Kidney (tissue), 14 donors: ENCODE measurements around the gene KSR1. TPM values are rescaled to one million over a fixed set of nuclear protein-coding genes. Genes with fewer than 3 reads are reported as not detected.

Experiments used
- DNase-seq, 5 donors: peaks; one replicate each; pipeline ENCODE4 v3.0.0-alpha.2; 2013 to 2020
- FAIRE-seq: peaks from 2 replicates; lab custom pipeline; 2012; peaks lifted over from hg19 to GRCh38; lab: Jason Lieb, UNC
- H3K27ac ChIP-seq, 2 donors: one replicate each; pipeline ENCODE4 v1.7.0; 2013; ENCODE audit warnings: low read depth in 2 of 2, low read length in 2 of 2, inconsistent platforms in 1 of 2
- H3K27me3 ChIP-seq: one replicate; pipeline ENCODE4 v1.7.1; 2013; ENCODE audit warnings: low read length, inconsistent platforms; ENCODE audit not compliant: control insufficient read depth, insufficient read depth
- H3K36me3 ChIP-seq, 3 donors: one replicate each; pipeline versions ENCODE4 v1.7.0 to v1.7.1; 2013; ENCODE audit warnings: low read length in 3 of 3, control low read depth in 1 of 3, inconsistent platforms in 1 of 3; ENCODE audit not compliant: insufficient read depth in 3 of 3, control insufficient read depth in 2 of 3
- H3K4me1 ChIP-seq, 3 donors: one replicate each; pipeline versions ENCODE4 v1.7.0 to v1.7.1; 2013; ENCODE audit warnings: low read length in 3 of 3, inconsistent platforms in 1 of 3, low read depth in 1 of 3; ENCODE audit not compliant: control insufficient read depth in 2 of 3, insufficient read depth in 2 of 3
- H3K4me3 ChIP-seq, 3 donors: one replicate each; pipeline versions ENCODE4 v1.7.0 to v1.8.1; 2013; ENCODE audit warnings: low read length in 3 of 3, control low read depth in 1 of 3, inconsistent platforms in 1 of 3
- H3K9ac ChIP-seq, 3 donors: one replicate each; pipeline versions ENCODE4 v1.7.0 to v1.7.1; 2013; ENCODE audit warnings: low read length in 3 of 3, control low read depth in 1 of 3, inconsistent platforms in 1 of 3
- H3K9me3 ChIP-seq, 3 donors: one replicate each; pipeline versions ENCODE4 v1.7.0 to v1.7.1; 2013; ENCODE audit warnings: low read length in 3 of 3, control low read depth in 1 of 3, inconsistent platforms in 1 of 3; ENCODE audit not compliant: control insufficient read depth in 2 of 3, insufficient read depth in 1 of 3
- CTCF ChIP-seq: IDR thresholded peaks from 3 replicates; pipeline ENCODE4 v1.5.1; 2012; ENCODE audit warnings: mild to moderate bottlenecking, moderate library complexity, borderline replicate concordance; ENCODE audit not compliant: insufficient read depth; ENCODE audit errors: extremely low read depth
- intact Hi-C: fragments of 100-400 bp; cut with DNase I; formaldehyde crosslinking; loops from one replicate; pipeline ENCODE4 v1.11.1; 2022
- polyA plus RNA-seq: library from polyadenylated mRNA; stranded (reverse); fragments of 350-450 nt; fragmentation: Illumina TruSeq; extraction: RNeasy Lipid Tissue Mini Kit (QIAGEN cat#74804); gene quantifications from one replicate; pipeline ENCODE4 v1.2.3, GENCODE V29; 2014; ENCODE audit warnings: low read depth, low replicate concordance; ENCODE audit not compliant: insufficient read depth
- total RNA-seq: library from RNA; stranded (reverse); fragmentation: NEBNext Ultra II Directional; extraction: Animal tissue kit (Norgen Biotek cat#: 25700); gene quantifications from one replicate; pipeline ENCODE4 v1.2.1, GENCODE V29; 2021
- donor health status: control.
- donor health status: control.
- donor health status: control.
- donor health status: control.
- donor health status: control.
- donor health status: DM: yes; HTN: yes; CAD: no.
- donor health status: Normal renal cell carcinoma (clear cell type).

The KSR1 gene
- total and polyA plus RNA-seq, 2 donors from 2014 or later: 11.7 to 97.3 TPM

- Histone ChIP-seq H3K36me3 (no peaks in the 10 kb centered on the region), H3K27ac (peak overlapping the region; percentile 26 to 62), H3K4me3 (no peak overlapping the region)
Observed at GRCh38 chr17:27459433-27459832, 3.2 kb downstream of the KSR1 start.

GRCh38 chr17:27460196-27460725 lies 4.0 kb downstream of the KSR1 start:
- Histone ChIP-seq H3K27ac (peak overlapping the region; percentile 23 to 62), H3K36me3 (no peaks in the 10 kb centered on the region), H3K27me3 (no peaks in the 10 kb centered on the region), H3K9ac (no peak overlapping the region), H3K9me3 (no peaks in the 10 kb centered on the region), H3K4me1 (peaks cover 2 to 31% (median 25%) of the 10 kb centered on the region in 3 donors), H3K4me3 (no peak overlapping the region)
- FAIRE-seq (no peak), DNase-seq (peak in 2 of 5 donors; percentile 14 to 52)
- intact Hi-C loops: no loop called here
- TF ChIP-seq CTCF: no peak

More at GRCh38 chr17:27459433-27459832, 3.2 kb downstream of the KSR1 start:
- peak overlapping the region in 1 of 3 donors; percentile 3 for H3K9ac ChIP-seq
- FAIRE-seq: no peak
- H3K4me1 ChIP-seq: peaks cover 2 to 31% (median 25%) of the 10 kb centered on the region in 3 donors
- H3K27me3 ChIP-seq: no peaks in the 10 kb centered on the region
- TF ChIP-seq CTCF: no peak
- intact Hi-C loops: loop anchor here (10.0 kb wide), 2 partner anchors 75 to 125 kb away; no protein-coding TSS in a partner anchor
- H3K9me3 ChIP-seq: no peaks in the 10 kb centered on the region
- no peak for DNase-seq

- Histone ChIP-seq H3K4me3 (no peak overlapping the region), H3K27me3 (no peaks in the 10 kb centered on the region), H3K4me1 (peaks cover 2 to 32% (median 25%) of the 10 kb centered on the region in 3 donors), H3K9me3 (no peaks in the 10 kb centered on the region), H3K27ac (no peak overlapping the region), H3K36me3 (no peaks in the 10 kb centered on the region), H3K9ac (no peak overlapping the region)
- no peak for DNase-seq
- intact Hi-C loops: no loop called here
- TF ChIP-seq CTCF: no peak
- FAIRE-seq: no peak
Observed at GRCh38 chr17:27461192-27461859, 5.1 kb downstream of the KSR1 start.
